ENCODE data around the gene INSL3. TPM values are rescaled to one million over a fixed set of nuclear protein-coding genes. Genes with fewer than 3 reads are reported as not detected.

The INSL3 gene
- total and polyA plus RNA-seq, 2 donors (not counting 3 experiments of a cell fraction or from before 2014, with no cell fraction given), result not detected

GRCh38 chr19:17780781-17781180, 40.5 kb downstream of the INSL3 start:
- Histone ChIP-seq H3K79me2 (ENCODE audit: control insufficient read depth, insufficient read depth, low read length) (no peaks in the 10 kb centered on the region), H3K4me2 (ENCODE audit: insufficient read depth, low read length) (no peak overlapping the region), H3K9me1 (replicated peaks; ENCODE audit: control insufficient read depth, extremely low read depth, insufficient read depth, low read length) (no peaks in the 10 kb centered on the region), H2AFZ (ENCODE audit: low read depth, low read length) (no peak overlapping the region), H3K9me3 (replicated peaks; ENCODE audit: control insufficient read depth, insufficient read depth, low read length) (no peaks in the 10 kb centered on the region), H3K36me3 (ENCODE audit: control insufficient read depth in 2 of 2, extremely low read depth in 1 of 2, insufficient read depth in 2 of 2, low read length in 2 of 2) (no peaks in the 10 kb centered on the region), H4K20me1 (replicated peaks; ENCODE audit: control insufficient read depth, extremely low read depth, insufficient read depth, low read length) (no peaks in the 10 kb centered on the region), H3K9ac (replicated peaks; ENCODE audit: extremely low read depth, insufficient read depth, low read length) (no peak overlapping the region), H3K4me3 (replicated peaks in 1 of 3; ENCODE audit: insufficient read depth in 1 of 3, low read depth in 1 of 3, low read length in 3 of 3) (no peak overlapping the region), H3K4me1 (ENCODE audit: control insufficient read depth, extremely low read depth, insufficient read depth, low read length) (no peaks in the 10 kb centered on the region), H3K27me3 (ENCODE audit: control insufficient read depth in 2 of 2, insufficient read depth in 2 of 2, low read length in 2 of 2) (no peaks in the 10 kb centered on the region), H3K27ac (ENCODE audit: insufficient read depth, low read depth, low read length) (no peak overlapping the region)
- dilution Hi-C loops (cut with MboI; ENCODE audit: extremely low pct_ligation_motif_present, low sequenced_read_pairs), result no loop called here
- FAIRE-seq (no peak), DNase-seq (ENCODE audit: low read depth, low spot score) (no peak)
- no peak for TF ChIP-seq FOS (IDR thresholded peaks at IDR 0.05; ENCODE audit: borderline replicate concordance, insufficient read depth, low read length)
- no peak for TF ChIP-seq MYC (IDR thresholded peaks at IDR 0.05; ENCODE audit: low read depth, low read length)
- BruUV-seq (replicated peaks), result no TSS peak
- intact Hi-C loops (cut with micrococcal nuclease), result no loop called here
- POLR2A ChIA-PET, result no interaction called here
- CTCF ChIA-PET, result no interaction called here

GRCh38 chr19:17778968-17779929, 42.1 kb downstream of the INSL3 start:
- no peak for TF ChIP-seq CTCF (IDR thresholded peaks at IDR 0.05; ENCODE audit: extremely low read depth in 1 of 2, insufficient read depth in 1 of 2, low read depth in 1 of 2, low read length in 2 of 2)
- TF ChIP-seq POLR2AphosphoS5 (IDR thresholded peaks at IDR 0.05; ENCODE audit: insufficient read depth, low read depth, low read length), result no peak
- TF ChIP-seq EZH2 (IDR thresholded peaks at IDR 0.05; ENCODE audit: borderline replicate concordance, low read depth, low read length, severe bottlenecking), result no peak
- no peak for TF ChIP-seq MAX (IDR thresholded peaks at IDR 0.05; ENCODE audit: insufficient read depth, insufficient read length)
- TF ChIP-seq GATA2 (IDR thresholded peaks at IDR 0.05; ENCODE audit: insufficient read depth, insufficient read length, low read depth, low read length), result no peak
- TF ChIP-seq FOS (IDR thresholded peaks at IDR 0.05; ENCODE audit: borderline replicate concordance, insufficient read depth, low read length), result no peak
- TF ChIP-seq MYC (IDR thresholded peaks at IDR 0.05; ENCODE audit: low read depth, low read length), result no peak
- no peak for TF ChIP-seq POLR2A (IDR thresholded peaks at IDR 0.05; ENCODE audit: low read depth, low read length)
- no peak for TF ChIP-seq JUN (IDR thresholded peaks at IDR 0.05; ENCODE audit: borderline replicate concordance, insufficient read depth, insufficient read length, low read depth)
- Histone ChIP-seq H3K4me3 (replicated peaks in 1 of 3; ENCODE audit: insufficient read depth in 1 of 3, low read depth in 1 of 3, low read length in 3 of 3) (no peak overlapping the region), H3K9me3 (replicated peaks; ENCODE audit: control insufficient read depth, insufficient read depth, low read length) (no peaks in the 10 kb centered on the region), H3K4me1 (ENCODE audit: control insufficient read depth, extremely low read depth, insufficient read depth, low read length) (no peaks in the 10 kb centered on the region), H3K36me3 (ENCODE audit: control insufficient read depth in 2 of 2, extremely low read depth in 1 of 2, insufficient read depth in 2 of 2, low read length in 2 of 2) (no peaks in the 10 kb centered on the region), H3K9ac (replicated peaks; ENCODE audit: extremely low read depth, insufficient read depth, low read length) (no peak overlapping the region), H2AFZ (ENCODE audit: low read depth, low read length) (peak overlapping the region; percentile 75), H3K27me3 (ENCODE audit: control insufficient read depth in 2 of 2, insufficient read depth in 2 of 2, low read length in 2 of 2) (no peaks in the 10 kb centered on the region), H3K9me1 (replicated peaks; ENCODE audit: control insufficient read depth, extremely low read depth, insufficient read depth, low read length) (no peaks in the 10 kb centered on the region), H3K4me2 (ENCODE audit: insufficient read depth, low read length) (peak overlapping the region; percentile 1), H4K20me1 (replicated peaks; ENCODE audit: control insufficient read depth, extremely low read depth, insufficient read depth, low read length) (no peaks in the 10 kb centered on the region), H3K79me2 (ENCODE audit: control insufficient read depth, insufficient read depth, low read length) (no peaks in the 10 kb centered on the region), H3K27ac (ENCODE audit: insufficient read depth, low read depth, low read length) (no peak overlapping the region)
- CTCF ChIA-PET, result interaction anchor here (1.0 to 1.6 kb wide), 3 partner anchors 11 to 80 kb away, joined by 3 to 5 read pairs (median 3); partner anchors contain the start of gene RPL18A
- intact Hi-C loops (cut with micrococcal nuclease) (loop anchor here (5.0 kb wide), 1 partner anchor 327 kb away; no protein-coding TSS in a partner anchor), dilution Hi-C loops (cut with MboI; ENCODE audit: extremely low pct_ligation_motif_present, low sequenced_read_pairs) (no loop called here)
- FAIRE-seq, result peak; percentile 67
- no peak for DNase-seq (ENCODE audit: low read depth, low spot score)
- POLR2A ChIA-PET, result interaction anchor here (0.9 kb wide), 1 partner anchor 80 kb away, joined by 3 read pairs; the partner anchor contains the start of gene RPL18A
- no TSS peak for BruUV-seq (replicated peaks)
